DND-41 (cell line): ENCODE results near the gene TMEM237.
A peak's percentile ranks its signal among the peaks of the same experiment; 100 is the strongest.

Source experiments
- ATAC-seq: fragments of 200-7000 bp; cut with Tn5 transposase; 3 replicates; pipeline ENCODE4 v1.9.1; 2021; ENCODE audit warnings: low read depth; ENCODE audit not compliant: insufficient read depth
- DNase-seq: peaks from one replicate; pipeline ENCODE4 v3.0.0-alpha.2; 2020
- H2AFZ ChIP-seq: 2 replicates; pipeline ENCODE4 v1.6.0; 2012; ENCODE audit warnings: low read depth, low read length
- H3K27ac ChIP-seq: 2 replicates; pipeline ENCODE4 v1.5.1; 2012; ENCODE audit warnings: low read length, inconsistent platforms
- H3K27me3 ChIP-seq: fragments of 200-600 bp; sonication (generic); 2 replicates; pipeline ENCODE4 v1.6.0; 2012; ENCODE audit warnings: low read length, mild to moderate bottlenecking, inconsistent platforms; ENCODE audit not compliant: insufficient read depth, poor library complexity
- H3K36me3 ChIP-seq: 2 replicates; pipeline ENCODE4 v1.5.1; 2012; ENCODE audit warnings: low read length, inconsistent platforms; ENCODE audit not compliant: insufficient read depth
- H3K4me1 ChIP-seq: 2 replicates; pipeline ENCODE4 v1.5.1; 2012; ENCODE audit warnings: mild to moderate bottlenecking, low read length; ENCODE audit not compliant: insufficient read depth
- H3K4me2 ChIP-seq: 2 replicates; pipeline ENCODE4 v1.6.0; 2012; ENCODE audit warnings: mild to moderate bottlenecking, moderate library complexity, low read length, inconsistent platforms; ENCODE audit not compliant: insufficient read depth
- H3K4me3 ChIP-seq, 2 experiments: fragments of 200-600 bp in 1 of 2; shearing (Covaris generic) in 1 of 2; 2 replicates each; pipeline ENCODE4 v1.5.1; 2012 to 2016; ENCODE audit warnings: inconsistent platforms in 2 of 2, low read length in 2 of 2, mild to moderate bottlenecking in 2 of 2, low read depth in 1 of 2, moderate library complexity in 1 of 2
- H3K79me2 ChIP-seq: 2 replicates; pipeline ENCODE4 v1.6.0; 2012; ENCODE audit warnings: low read length, inconsistent platforms; ENCODE audit not compliant: insufficient read depth
- H3K9ac ChIP-seq: 2 replicates; pipeline ENCODE4 v1.6.0; 2012; ENCODE audit warnings: low read depth, mild to moderate bottlenecking, inconsistent platforms, low read length, moderate library complexity
- H3K9me3 ChIP-seq: 2 replicates; pipeline ENCODE4 v1.5.1; 2012; ENCODE audit warnings: low read length, moderate library complexity, mild to moderate bottlenecking, inconsistent platforms; ENCODE audit not compliant: insufficient read depth, severe bottlenecking
- H4K20me1 ChIP-seq: 2 replicates; pipeline ENCODE4 v1.6.0; 2012; ENCODE audit warnings: low read length; ENCODE audit not compliant: insufficient read depth
- EZH2 ChIP-seq: IDR thresholded peaks from 3 replicates; pipeline ENCODE4 v1.6.1; 2012; ENCODE audit warnings: borderline replicate concordance, low read depth, mild to moderate bottlenecking, moderate library complexity, low read length, inconsistent platforms; ENCODE audit not compliant: severe bottlenecking
- TF ChIP-seq, protein P1 (sequence below): IDR thresholded peaks from 2 replicates; pipeline ENCODE4 v1.5.1; 2012; ENCODE audit warnings: borderline replicate concordance, low read length, moderate library complexity, mild to moderate bottlenecking; ENCODE audit not compliant: poor library complexity, severe bottlenecking; ENCODE audit errors: extremely low read depth

Gene TMEM237, protein sequence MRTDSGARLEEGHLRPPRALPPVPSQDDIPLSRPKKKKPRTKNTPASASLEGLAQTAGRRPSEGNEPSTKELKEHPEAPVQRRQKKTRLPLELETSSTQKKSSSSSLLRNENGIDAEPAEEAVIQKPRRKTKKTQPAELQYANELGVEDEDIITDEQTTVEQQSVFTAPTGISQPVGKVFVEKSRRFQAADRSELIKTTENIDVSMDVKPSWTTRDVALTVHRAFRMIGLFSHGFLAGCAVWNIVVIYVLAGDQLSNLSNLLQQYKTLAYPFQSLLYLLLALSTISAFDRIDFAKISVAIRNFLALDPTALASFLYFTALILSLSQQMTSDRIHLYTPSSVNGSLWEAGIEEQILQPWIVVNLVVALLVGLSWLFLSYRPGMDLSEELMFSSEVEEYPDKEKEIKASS

DNA sequence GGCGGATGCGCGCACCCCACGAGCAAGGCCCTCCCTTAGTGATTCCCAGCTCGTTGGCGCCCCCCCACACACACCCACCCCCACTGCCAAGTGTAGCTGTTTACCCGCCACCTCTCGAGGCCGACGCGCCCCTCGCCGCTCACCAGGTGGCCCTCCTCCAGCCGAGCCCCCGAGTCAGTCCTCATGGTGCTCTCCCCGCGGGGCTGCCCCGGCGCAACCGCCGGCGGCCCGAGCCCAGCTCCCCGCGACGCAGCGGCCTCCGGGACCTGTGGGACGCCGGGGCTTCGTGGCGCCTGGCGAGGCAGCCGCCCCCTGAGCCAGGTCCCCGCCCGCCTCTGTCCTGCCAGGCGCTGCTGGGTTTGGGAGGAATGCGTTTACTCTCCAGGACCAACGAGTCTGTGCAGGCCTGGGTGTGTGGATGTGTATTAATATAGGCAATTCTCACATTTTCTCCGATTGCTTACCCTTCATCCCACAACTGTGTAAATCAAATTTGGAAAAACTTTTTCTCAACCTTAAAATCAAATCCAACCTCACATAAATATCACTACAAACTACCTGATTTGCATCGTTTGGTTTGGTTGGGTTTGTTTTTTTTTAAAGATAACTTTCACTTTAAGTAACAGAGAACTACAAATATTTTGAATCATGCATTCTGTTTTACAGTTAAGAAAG is at the start of gene TMEM237:
Gene TMEM237 (minus strand): TSS at position 288 of the 675 bp plus-strand sequence. CDS start 103 bp downstream, at position 185.
- Histone ChIP-seq H3K4me2 (peak within 1 kb of the TSS; percentile 71), H2AFZ (peak within 1 kb of the TSS; percentile 100), H3K27ac (peak within 1 kb of the TSS; percentile 84), H3K79me2 (peaks cover 24% of the 10 kb centered on the region), H3K9me3 (no peaks in the 10 kb centered on the region), H3K9ac (peak within 1 kb of the TSS; percentile 92), H3K27me3 (no peaks in the 10 kb centered on the region), H3K4me1 (peaks cover 27% of the 10 kb centered on the region), H3K36me3 (peaks cover 9% of the 10 kb centered on the region; the same call in 1 of the 2 replicates), H4K20me1 (no peaks in the 10 kb centered on the region), H3K4me3 (peak within 1 kb of the TSS; percentile 44 to 98)
- peak; percentile 63 for DNase-seq
- ATAC-seq, result peak; percentile 72
- TF ChIP-seq EZH2, result no peak
- TF ChIP-seq, protein P1, sequence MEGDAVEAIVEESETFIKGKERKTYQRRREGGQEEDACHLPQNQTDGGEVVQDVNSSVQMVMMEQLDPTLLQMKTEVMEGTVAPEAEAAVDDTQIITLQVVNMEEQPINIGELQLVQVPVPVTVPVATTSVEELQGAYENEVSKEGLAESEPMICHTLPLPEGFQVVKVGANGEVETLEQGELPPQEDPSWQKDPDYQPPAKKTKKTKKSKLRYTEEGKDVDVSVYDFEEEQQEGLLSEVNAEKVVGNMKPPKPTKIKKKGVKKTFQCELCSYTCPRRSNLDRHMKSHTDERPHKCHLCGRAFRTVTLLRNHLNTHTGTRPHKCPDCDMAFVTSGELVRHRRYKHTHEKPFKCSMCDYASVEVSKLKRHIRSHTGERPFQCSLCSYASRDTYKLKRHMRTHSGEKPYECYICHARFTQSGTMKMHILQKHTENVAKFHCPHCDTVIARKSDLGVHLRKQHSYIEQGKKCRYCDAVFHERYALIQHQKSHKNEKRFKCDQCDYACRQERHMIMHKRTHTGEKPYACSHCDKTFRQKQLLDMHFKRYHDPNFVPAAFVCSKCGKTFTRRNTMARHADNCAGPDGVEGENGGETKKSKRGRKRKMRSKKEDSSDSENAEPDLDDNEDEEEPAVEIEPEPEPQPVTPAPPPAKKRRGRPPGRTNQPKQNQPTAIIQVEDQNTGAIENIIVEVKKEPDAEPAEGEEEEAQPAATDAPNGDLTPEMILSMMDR, result peak; percentile 23

DNA sequence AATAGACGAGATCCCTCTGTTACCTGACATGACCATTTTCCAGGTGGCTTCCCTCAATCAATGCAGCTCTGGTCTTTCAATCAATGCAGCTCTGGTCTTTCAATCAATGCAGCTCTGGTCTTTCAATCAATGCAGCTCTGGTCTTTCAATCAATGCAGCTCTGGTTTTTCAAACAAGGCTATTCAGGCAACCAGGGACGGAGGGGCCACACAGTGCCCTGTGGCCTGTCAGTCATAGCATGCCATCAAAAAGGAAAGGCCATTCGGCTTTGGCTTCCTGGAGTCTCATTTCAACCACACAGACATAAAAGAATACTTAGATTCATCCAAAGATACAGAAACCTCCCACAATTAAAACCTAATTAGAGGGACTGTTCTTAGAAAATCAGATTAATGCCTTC is 41.9 kb upstream of the TMEM237 start:
- Histone ChIP-seq H3K36me3 (no peaks in the 10 kb centered on the region), H3K4me3 (no peak overlapping the region), H3K4me1 (no peaks in the 10 kb centered on the region), H3K4me2 (no peak overlapping the region), H3K9me3 (no peaks in the 10 kb centered on the region), H3K27me3 (peaks cover 14% of the 10 kb centered on the region), H3K27ac (no peak overlapping the region), H4K20me1 (no peaks in the 10 kb centered on the region), H3K9ac (no peak overlapping the region), H2AFZ (no peak overlapping the region), H3K79me2 (no peaks in the 10 kb centered on the region)
- ATAC-seq (no peak), DNase-seq (no peak)
- no peak for TF ChIP-seq EZH2
- TF ChIP-seq, protein P1, result no peak

DNA sequence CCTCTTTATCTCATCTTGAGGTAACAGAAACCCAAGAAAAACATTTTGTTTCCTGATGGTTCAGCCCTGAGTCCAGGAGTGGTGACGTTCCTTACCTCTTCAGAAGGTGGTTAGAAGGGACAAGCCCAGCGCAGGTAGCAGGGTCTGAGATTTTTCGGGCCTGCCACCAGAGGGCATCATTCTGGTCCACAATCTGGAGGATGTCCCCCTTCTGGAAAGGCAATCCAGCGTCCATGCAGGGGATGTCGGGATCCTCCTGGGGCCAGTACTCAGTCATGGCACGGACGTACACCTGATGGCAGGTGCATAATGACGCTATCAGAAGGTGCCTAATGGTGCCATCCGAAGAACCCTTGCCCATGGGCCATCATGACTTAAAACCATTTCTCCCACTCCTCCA is 37.4 kb upstream of the TMEM237 start:
- Histone ChIP-seq H3K27me3 (peaks cover 15% of the 10 kb centered on the region), H2AFZ (no peak overlapping the region), H3K9me3 (no peaks in the 10 kb centered on the region), H4K20me1 (no peaks in the 10 kb centered on the region), H3K4me3 (no peak overlapping the region), H3K27ac (no peak overlapping the region), H3K79me2 (no peaks in the 10 kb centered on the region), H3K9ac (no peak overlapping the region), H3K4me2 (no peak overlapping the region), H3K36me3 (no peaks in the 10 kb centered on the region), H3K4me1 (no peaks in the 10 kb centered on the region)
- peak; percentile 9 for DNase-seq
- TF ChIP-seq, protein P1, result peak; percentile 55
- TF ChIP-seq EZH2, result no peak
- peak; percentile 39; the same call in 1 of the 3 replicates for ATAC-seq
